Smooth muscle cell (in vitro differentiated cells): ENCODE measurements around the gene SRRD. TPM values are rescaled to one million over a fixed set of nuclear protein-coding genes. Genes with fewer than 3 reads are reported as not detected.

Source experiments
- DNase-seq: peaks from one replicate; lab custom pipeline; 2025; ENCODE audit not compliant: unreplicated experiment; lab: John Stamatoyannopoulos, UW
- H2AFZ ChIP-seq: fragments of 200-600 bp; sonication (generic); 2 replicates; pipeline ENCODE4 v1.6.0; 2016; ENCODE audit warnings: antibody characterized with exemption, low read depth, mild to moderate bottlenecking
- H3F3A ChIP-seq: fragments of 200-600 bp; sonication (generic); 2 replicates; pipeline ENCODE4 v1.6.0; 2017; ENCODE audit warnings: antibody characterized with exemption, low read depth
- H3K27ac ChIP-seq: fragments of 200-600 bp; sonication (generic); 2 replicates; pipeline ENCODE4 v1.5.1; 2016; ENCODE audit warnings: low read depth, mild to moderate bottlenecking
- H3K27me3 ChIP-seq: fragments of 200-600 bp; sonication (generic); 2 replicates; pipeline ENCODE4 v1.6.1; 2016; ENCODE audit warnings: low read depth, mild to moderate bottlenecking
- H3K36me3 ChIP-seq: fragments of 200-600 bp; sonication (generic); 2 replicates; pipeline ENCODE4 v1.5.1; 2016; ENCODE audit warnings: low read depth
- H3K4me1 ChIP-seq: fragments of 200-600 bp; sonication (generic); 2 replicates; pipeline ENCODE4 v1.5.1; 2016; ENCODE audit warnings: low read depth
- H3K4me2 ChIP-seq: fragments of 200-600 bp; sonication (generic); 2 replicates; pipeline ENCODE4 v1.6.0; 2016; ENCODE audit warnings: mild to moderate bottlenecking
- H3K4me3 ChIP-seq: fragments of 200-600 bp; sonication (generic); 2 replicates; pipeline ENCODE4 v1.5.1; 2016; ENCODE audit warnings: mild to moderate bottlenecking
- H3K79me2 ChIP-seq: fragments of 200-600 bp; sonication (generic); 2 replicates; pipeline ENCODE4 v1.6.0; 2016; ENCODE audit warnings: low read depth, mild to moderate bottlenecking
- H3K9ac ChIP-seq: fragments of 200-600 bp; sonication (generic); 2 replicates; pipeline ENCODE4 v1.6.0; 2016; ENCODE audit warnings: low read depth
- H3K9me3 ChIP-seq: fragments of 200-600 bp; sonication (generic); replicated peaks from 2 replicates; pipeline ENCODE4 v1.5.1; 2016; ENCODE audit warnings: low read depth
- H4K20me1 ChIP-seq: fragments of 200-600 bp; sonication (generic); 2 replicates; pipeline ENCODE4 v1.6.0; 2016; ENCODE audit warnings: low read depth
- CTCF ChIP-seq: fragments of 200-600 bp; sonication (generic); IDR thresholded peaks from 2 replicates; pipeline ENCODE4 v1.5.1; 2017; ENCODE audit warnings: borderline replicate concordance, mild to moderate bottlenecking, antibody characterized with exemption; ENCODE audit not compliant: insufficient read depth, poor library complexity, severe bottlenecking
- WGBS: methylation state at CpG from one replicate; pipeline ENCODE4 v1.1.7; 2016; ENCODE audit warnings: low lambda C conversion rate; 5-methylcytosine and 5-hydroxymethylcytosine counted together
- polyA plus RNA-seq: library from polyadenylated mRNA; unstranded; fragments of >200 nt; fragmentation: Nextera tagmentation; extraction: Ambion mirVana; gene quantifications from 2 replicates; pipeline ENCODE4 v1.2.1, GENCODE V29; 2016
- total RNA-seq: library from RNA; depleted of rRNA; stranded (reverse); fragments of >200 nt; gene quantifications from 2 replicates; pipeline ENCODE4 v1.2.3, GENCODE V29; 2014

SRRD gene
- total and polyA plus RNA-seq, 2 experiments from 2014 or later: 20.7 to 34.5 TPM

GRCh38 chr22:26517429-26517828 is 33.8 kb downstream of the SRRD start:
- H3K27me3 ChIP-seq: no peaks in the 10 kb centered on the region
- no peak overlapping the region for H2AFZ ChIP-seq
- 96% methylated on average over 5 of the region's 5 CpGs for WGBS
- no peak overlapping the region for H3K27ac ChIP-seq
- H3K4me1 ChIP-seq: peaks cover 6% of the 10 kb centered on the region
- DNase-seq: no peak
- no peak overlapping the region for H3K4me3 ChIP-seq
- H3K9ac ChIP-seq: no peak overlapping the region
- H4K20me1 ChIP-seq: no peaks in the 10 kb centered on the region
- no peaks in the 10 kb centered on the region for H3K79me2 ChIP-seq
- no peaks in the 10 kb centered on the region for H3K9me3 ChIP-seq
- TF ChIP-seq CTCF: no peak
- H3K36me3 ChIP-seq: no peaks in the 10 kb centered on the region
- no peak overlapping the region for H3K4me2 ChIP-seq
- no peaks in the 10 kb centered on the region for H3F3A ChIP-seq

GRCh38 chr22:26522012-26522411 is 38.3 kb downstream of the SRRD start:
- 100% methylated on average over 2 of the region's 2 CpGs for WGBS
- no peaks in the 10 kb centered on the region for H3K9me3 ChIP-seq

GRCh38 chr22:26522592-26522991 is 38.9 kb downstream of the SRRD start:
- DNase-seq: no peak
- Histone ChIP-seq H4K20me1 (no peaks in the 10 kb centered on the region), H2AFZ (no peak overlapping the region), H3K36me3 (peaks cover 11% of the 10 kb centered on the region), H3K9ac (no peak overlapping the region), H3K4me1 (no peaks in the 10 kb centered on the region), H3K27me3 (no peaks in the 10 kb centered on the region), H3K4me3 (no peak overlapping the region), H3F3A (no peaks in the 10 kb centered on the region), H3K9me3 (no peaks in the 10 kb centered on the region), H3K79me2 (no peaks in the 10 kb centered on the region), H3K27ac (no peak overlapping the region), H3K4me2 (no peak overlapping the region)
- TF ChIP-seq CTCF: no peak
- 97% methylated on average over 4 of the region's 4 CpGs for WGBS

More at GRCh38 chr22:26522012-26522411, 38.3 kb downstream of the SRRD start:
- Histone ChIP-seq H3K4me3 (no peak overlapping the region), H3K4me1 (no peaks in the 10 kb centered on the region), H3F3A (no peaks in the 10 kb centered on the region), H4K20me1 (no peaks in the 10 kb centered on the region), H3K36me3 (peaks cover 11% of the 10 kb centered on the region), H3K27ac (no peak overlapping the region), H3K4me2 (no peak overlapping the region), H3K27me3 (no peaks in the 10 kb centered on the region), H2AFZ (no peak overlapping the region), H3K79me2 (no peaks in the 10 kb centered on the region), H3K9ac (no peak overlapping the region)
- TF ChIP-seq CTCF: no peak
- no peak for DNase-seq

- Histone ChIP-seq H4K20me1 (no peaks in the 10 kb centered on the region), H3K9me3 (no peaks in the 10 kb centered on the region), H3K4me2 (no peak overlapping the region), H3K4me1 (no peaks in the 10 kb centered on the region), H3K9ac (no peak overlapping the region), H3K27ac (no peak overlapping the region), H3F3A (no peaks in the 10 kb centered on the region), H3K27me3 (no peaks in the 10 kb centered on the region), H2AFZ (no peak overlapping the region), H3K4me3 (no peak overlapping the region), H3K36me3 (peaks cover 11% of the 10 kb centered on the region), H3K79me2 (no peaks in the 10 kb centered on the region)
- WGBS: 92% methylated on average over 4 of the region's 4 CpGs
- no peak for DNase-seq
- TF ChIP-seq CTCF: no peak
Observed at GRCh38 chr22:26524870-26525269, 41.2 kb downstream of the SRRD start.
